HG02623 (cell line): Measurements from ENCODE around the gene SH2B2.
"Not testable (repeated sequence)": the region's sequence is repeated elsewhere in the genome, so short reads cannot be mapped to it uniquely, and the experiment has no call there.

Source experiments
- ATAC-seq: cut with Tn5 transposase; IDR thresholded peaks from one replicate; pipeline ENCODE4 v1.9.1; 2021; ENCODE audit warnings: moderate library complexity; ENCODE audit not compliant: unreplicated experiment

The SH2B2 gene

GRCh38 chr7:102303669-102304422 lies 17.2 kb downstream of the SH2B2 start:
- no peak for ATAC-seq

DNA sequence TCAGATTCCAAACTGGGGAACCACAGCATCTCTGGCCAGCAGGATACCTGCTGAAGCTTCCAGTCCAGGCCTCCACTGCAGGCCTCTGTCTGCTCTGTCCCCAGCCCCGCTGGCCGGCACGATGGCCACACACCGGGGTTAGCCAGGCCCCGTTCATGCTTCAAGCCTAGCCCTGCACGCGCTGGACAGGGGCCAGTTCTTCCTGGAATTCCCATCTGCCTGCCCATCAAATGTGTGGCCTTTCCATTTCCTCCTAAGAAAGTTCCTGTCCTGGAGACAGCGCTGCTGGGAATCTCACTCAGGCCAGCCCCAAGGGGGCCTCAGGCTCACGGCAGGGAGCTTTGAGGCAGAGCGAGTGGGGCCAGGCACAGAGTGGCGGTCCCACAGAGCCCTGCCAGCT lies 18.0 kb downstream of the SH2B2 start:
- ATAC-seq: no peak

DNA sequence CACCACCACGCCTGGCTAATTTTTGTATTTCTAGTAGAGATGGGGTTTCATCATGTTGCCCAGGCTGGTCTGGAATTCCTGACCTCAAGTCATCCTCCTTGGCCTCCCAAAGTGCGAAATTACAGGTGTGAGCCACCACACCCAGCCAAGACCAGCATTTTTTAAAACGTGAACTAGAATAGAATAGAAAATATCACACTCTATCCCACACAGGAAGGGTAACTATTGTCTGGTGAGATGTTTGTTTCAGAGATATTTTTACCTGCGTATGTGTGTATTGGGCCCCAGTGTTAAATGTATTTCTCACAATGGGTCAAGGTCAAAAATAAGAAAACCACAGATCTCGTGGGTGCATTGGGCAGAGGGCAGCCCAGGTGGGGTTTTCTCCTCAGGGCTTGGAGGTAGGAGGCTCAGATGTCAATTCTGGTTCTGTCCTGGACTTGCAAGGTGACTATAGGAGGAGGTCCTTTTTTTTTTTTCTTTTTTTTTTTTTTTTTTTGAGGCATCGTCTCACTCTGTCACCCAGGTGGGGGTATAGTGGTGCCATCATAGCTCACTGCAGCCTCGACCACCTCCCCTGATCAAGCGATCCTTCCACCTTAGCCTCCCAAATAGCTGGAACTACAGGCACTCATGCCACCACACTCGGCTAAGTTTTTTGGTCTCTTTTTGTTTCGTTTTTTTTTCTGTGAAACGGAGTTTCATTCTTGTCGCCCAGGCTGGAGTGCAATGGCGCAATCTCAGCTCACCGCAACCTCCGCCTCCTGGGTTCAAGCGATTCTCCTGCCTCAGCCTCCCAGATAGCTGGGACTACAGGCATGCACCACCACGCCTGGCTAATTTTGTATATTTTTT lies 19.0 kb downstream of the SH2B2 start:
- peak; percentile 49 for ATAC-seq

DNA sequence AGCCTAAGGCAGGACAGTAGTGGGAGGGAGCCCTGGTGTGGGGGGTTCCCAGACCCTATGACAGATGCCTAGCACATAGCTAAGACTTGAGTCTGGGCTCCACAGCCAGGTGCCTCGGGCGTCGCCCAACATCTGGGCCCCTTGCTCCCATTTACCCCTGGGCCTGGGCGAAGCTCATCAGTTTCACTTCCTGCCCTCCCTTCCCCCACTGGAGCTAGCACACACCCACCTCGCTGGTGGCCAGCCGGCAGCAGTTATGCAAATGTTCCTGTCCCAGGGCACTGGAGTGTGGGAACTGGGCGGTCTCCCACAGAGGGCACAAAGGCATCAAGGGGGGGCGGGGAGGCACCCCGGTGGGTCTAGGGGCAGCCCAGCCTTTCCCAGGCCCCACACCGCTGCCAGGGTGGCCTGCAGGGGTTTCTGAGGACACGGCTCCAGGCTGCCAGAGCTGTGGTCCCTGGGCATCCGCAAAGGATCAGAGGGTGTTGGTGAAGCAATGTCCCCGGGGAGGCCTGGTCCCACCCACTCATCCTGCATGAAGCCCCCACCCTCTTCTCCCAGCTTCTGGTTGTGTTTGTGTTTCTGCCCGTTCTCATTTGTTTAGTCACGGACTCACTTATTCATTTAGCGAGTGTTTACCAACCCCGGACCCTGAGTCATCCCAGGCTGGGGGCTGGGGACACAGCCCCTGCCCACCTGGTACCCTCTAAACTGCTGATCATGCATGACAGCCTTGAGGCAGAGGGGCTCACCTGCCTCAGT lies 20.4 kb downstream of the SH2B2 start:
- peak; percentile 62 for ATAC-seq

GRCh38 chr7:102310414-102310815 lies 23.7 kb downstream of the SH2B2 start:
- ATAC-seq: no peak

GRCh38 chr7:102312317-102312716 lies 25.6 kb downstream of the SH2B2 start:
- no peak for ATAC-seq

- no peak for ATAC-seq
Measured at GRCh38 chr7:102313997-102314780, 27.5 kb downstream of the SH2B2 start.

DNA sequence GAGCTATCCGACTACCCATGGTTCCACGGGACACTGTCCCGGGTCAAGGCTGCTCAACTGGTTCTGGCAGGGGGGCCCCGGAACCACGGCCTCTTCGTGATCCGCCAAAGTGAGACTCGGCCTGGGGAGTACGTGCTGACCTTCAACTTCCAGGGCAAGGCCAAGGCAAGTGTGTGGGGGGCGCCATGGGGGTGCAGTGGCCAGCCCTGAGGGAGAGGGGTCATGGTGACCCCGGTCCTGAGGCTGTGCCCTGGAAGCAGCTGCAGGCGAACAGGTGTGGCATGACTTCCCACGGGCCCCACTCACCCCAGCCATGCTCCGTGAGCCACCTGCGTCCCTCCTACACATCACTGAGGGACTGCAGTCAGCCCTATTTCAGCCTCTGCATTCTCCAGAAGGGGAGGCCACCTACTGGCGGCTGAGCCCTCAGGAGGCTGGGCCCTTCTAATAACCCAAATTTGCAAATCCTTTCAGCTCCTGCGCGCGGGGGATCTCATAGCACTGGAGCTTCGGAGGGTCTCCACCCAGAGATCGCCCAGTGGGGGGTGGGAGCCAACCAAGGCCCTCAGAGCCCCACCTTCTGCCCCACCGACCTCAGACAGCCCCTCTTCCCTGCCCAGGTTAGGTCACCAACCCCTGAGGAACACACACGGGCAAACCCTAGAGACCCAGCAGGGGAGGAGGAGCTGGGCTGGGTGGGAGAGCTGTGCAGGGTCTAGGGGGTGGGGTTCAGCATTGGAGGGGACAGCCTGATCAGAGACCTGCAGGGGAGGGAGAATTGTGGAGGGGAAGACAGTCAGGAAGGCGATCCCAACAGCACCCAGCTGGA lies 30.8 kb downstream of the SH2B2 start:
- no peak for ATAC-seq

GRCh38 chr7:102318482-102318971 lies 31.9 kb downstream of the SH2B2 start:
- ATAC-seq: no peak

DNA sequence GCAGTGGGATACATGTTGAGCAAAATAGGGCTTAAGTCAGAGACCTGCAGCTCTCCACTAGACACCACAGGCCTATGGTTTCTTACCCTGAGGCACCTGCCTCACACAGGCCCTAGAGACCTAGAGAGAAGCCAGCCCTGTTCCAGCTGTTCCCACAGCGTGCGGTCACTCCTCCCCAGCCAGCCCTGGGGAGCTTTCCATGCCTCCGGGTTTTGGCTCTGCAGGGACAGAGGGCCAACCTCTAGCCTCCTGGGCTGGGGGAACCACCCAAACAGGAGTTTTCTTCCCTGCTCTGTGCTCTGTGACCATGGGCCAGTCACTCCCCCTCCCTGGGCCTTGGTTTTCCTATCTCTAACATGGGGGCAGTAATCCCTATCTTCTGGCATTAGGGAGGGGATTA lies 33.0 kb downstream of the SH2B2 start:
- no peak for ATAC-seq

DNA sequence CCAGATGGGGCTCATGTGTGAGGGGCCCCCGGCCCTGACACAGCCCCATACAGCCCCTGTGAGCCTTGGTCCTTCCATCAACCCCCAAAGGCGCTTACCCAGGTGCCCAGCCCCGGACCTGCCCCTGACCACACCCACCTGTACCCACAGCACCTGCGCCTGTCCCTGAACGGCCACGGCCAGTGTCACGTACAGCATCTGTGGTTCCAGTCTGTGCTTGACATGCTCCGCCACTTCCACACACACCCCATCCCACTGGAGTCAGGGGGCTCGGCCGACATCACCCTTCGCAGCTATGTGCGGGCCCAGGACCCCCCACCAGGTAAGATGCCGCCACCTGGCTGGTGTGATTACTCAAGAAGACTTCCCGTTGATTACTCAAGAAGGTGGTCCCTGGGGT lies 33.5 kb downstream of the SH2B2 start:
- no peak for ATAC-seq

DNA sequence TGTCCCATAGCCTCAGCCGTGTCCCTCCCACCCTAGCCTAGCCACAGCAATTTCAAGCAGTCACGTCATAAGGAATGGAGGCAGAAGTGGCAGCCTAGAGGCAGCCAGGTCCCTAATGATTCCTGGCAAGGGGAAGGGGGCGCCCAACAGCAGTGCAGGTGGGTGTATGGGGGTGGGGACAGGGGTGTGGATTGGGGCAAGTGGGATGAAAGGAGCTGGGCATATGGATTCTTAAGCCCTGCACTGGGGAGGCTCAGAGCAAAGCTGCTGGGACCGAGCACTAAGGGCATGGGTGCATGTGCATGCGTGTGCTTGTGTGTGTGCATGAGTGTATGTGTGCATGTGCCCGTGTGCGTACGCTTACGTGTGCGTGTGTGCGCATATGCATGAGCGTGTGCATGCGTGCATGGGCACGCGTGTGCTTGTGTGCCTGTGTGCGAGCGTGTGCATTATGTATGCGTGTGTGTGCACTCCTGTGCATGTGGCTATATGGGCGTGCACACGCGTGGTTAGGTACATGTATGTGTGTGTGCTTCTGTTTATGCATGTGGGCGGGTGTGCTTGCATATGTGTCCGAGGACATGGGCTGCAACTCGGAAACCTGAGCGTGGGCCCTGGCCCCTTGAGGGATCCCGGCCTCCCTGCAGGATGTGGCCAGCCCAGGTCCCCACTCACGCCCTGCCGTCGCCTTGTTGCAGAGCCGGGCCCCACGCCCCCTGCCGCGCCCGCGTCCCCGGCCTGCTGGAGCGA lies 34.1 kb downstream of the SH2B2 start:
- ATAC-seq: no peak

GRCh38 chr7:102321351-102322201 lies 34.9 kb downstream of the SH2B2 start:
- ATAC-seq: no peak

DNA sequence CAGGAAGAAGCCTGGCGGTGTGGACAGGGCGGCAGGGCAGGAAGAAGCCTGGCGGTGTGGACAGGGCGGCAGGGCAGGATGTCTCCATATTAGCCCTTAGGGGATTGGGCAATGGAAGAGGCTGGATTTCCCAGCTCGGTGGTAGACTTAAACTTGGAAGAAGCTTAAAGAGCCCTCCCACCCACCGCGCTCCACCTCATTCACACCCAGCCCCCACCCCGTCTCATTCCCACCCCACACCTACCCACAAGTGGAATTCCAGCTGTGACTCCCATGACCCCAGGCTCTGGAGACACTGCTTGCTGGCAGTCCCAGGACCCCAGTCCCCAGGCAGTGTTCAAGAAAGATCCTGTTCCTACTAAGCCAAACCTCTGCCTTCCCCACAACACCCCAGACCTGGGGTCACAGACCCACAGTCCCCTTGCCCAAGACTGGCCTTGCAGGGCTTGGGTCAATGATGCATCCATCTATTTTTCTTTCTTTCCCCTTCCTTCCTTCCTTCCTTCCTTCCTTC lies 35.6 kb downstream of the SH2B2 start:
- ATAC-seq: no peak

DNA sequence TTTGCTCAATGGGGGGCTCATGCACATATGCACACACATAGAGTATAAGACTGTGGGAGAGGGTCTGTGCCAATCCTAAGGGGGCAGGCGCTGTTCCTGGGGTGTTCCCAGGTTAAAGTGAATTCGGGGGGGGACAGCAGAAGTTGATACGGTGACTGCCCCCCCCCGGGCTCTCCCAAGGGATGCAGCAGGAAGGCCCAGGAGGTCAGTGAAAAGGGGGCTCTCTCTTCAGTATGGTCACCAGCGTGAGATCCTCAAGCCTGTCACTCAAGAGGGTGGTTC lies 37.2 kb downstream of the SH2B2 start:
- no peak for ATAC-seq

GRCh38 chr7:102325106-102325505 lies 38.4 kb downstream of the SH2B2 start:
- not testable (repeated sequence) for ATAC-seq

DNA sequence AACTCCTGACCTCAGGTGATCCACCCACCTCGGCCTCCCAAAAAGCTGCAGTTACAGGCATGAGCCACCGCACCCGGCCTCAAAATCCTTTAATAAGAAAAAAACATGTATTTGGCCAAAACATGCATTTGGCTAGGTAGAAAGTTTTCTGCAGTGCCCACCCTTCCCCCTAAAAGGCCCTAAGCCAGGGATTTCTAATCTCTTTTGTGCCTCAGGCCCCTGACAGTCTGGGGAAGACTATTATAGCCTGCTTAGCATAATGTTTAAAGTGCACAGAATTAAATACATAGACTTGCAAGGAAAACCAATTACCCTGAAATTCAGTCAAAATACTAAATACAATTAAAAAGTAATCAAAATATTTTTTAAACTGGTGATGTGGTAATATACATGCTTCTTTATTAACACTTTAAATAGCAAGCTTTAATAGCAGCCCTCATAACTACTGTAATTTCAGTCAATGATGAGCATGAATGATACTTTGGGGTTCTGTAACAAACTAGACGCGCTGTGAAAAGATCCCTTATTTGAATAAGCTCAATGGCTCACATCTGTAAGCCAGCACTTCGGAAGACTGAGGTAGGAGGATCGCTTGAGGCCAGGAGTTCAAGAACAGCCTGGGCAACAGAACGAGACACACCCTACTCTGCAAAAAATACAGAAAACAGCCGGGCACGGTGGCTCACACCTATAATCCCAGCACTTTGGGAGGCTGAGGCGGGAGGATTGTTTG lies 39.7 kb downstream of the SH2B2 start:
- no peak for ATAC-seq
